Smooth muscle cell (in vitro differentiated cells): ENCODE measurements around the gene NEBL. TPM values are rescaled to one million over a fixed set of nuclear protein-coding genes. Genes with fewer than 3 reads are reported as not detected.

Experiments
- DNase-seq: peaks from one replicate; lab custom pipeline; 2025; ENCODE audit not compliant: unreplicated experiment; lab: John Stamatoyannopoulos, UW
- H2AFZ ChIP-seq: fragments of 200-600 bp; sonication (generic); 2 replicates; pipeline ENCODE4 v1.6.0; 2016; ENCODE audit warnings: antibody characterized with exemption, low read depth, mild to moderate bottlenecking
- H3F3A ChIP-seq: fragments of 200-600 bp; sonication (generic); 2 replicates; pipeline ENCODE4 v1.6.0; 2017; ENCODE audit warnings: antibody characterized with exemption, low read depth
- H3K27ac ChIP-seq: fragments of 200-600 bp; sonication (generic); 2 replicates; pipeline ENCODE4 v1.5.1; 2016; ENCODE audit warnings: low read depth, mild to moderate bottlenecking
- H3K27me3 ChIP-seq: fragments of 200-600 bp; sonication (generic); 2 replicates; pipeline ENCODE4 v1.6.1; 2016; ENCODE audit warnings: low read depth, mild to moderate bottlenecking
- H3K36me3 ChIP-seq: fragments of 200-600 bp; sonication (generic); 2 replicates; pipeline ENCODE4 v1.5.1; 2016; ENCODE audit warnings: low read depth
- H3K4me1 ChIP-seq: fragments of 200-600 bp; sonication (generic); 2 replicates; pipeline ENCODE4 v1.5.1; 2016; ENCODE audit warnings: low read depth
- H3K4me2 ChIP-seq: fragments of 200-600 bp; sonication (generic); 2 replicates; pipeline ENCODE4 v1.6.0; 2016; ENCODE audit warnings: mild to moderate bottlenecking
- H3K4me3 ChIP-seq: fragments of 200-600 bp; sonication (generic); 2 replicates; pipeline ENCODE4 v1.5.1; 2016; ENCODE audit warnings: mild to moderate bottlenecking
- H3K79me2 ChIP-seq: fragments of 200-600 bp; sonication (generic); 2 replicates; pipeline ENCODE4 v1.6.0; 2016; ENCODE audit warnings: low read depth, mild to moderate bottlenecking
- H3K9ac ChIP-seq: fragments of 200-600 bp; sonication (generic); 2 replicates; pipeline ENCODE4 v1.6.0; 2016; ENCODE audit warnings: low read depth
- H3K9me3 ChIP-seq: fragments of 200-600 bp; sonication (generic); replicated peaks from 2 replicates; pipeline ENCODE4 v1.5.1; 2016; ENCODE audit warnings: low read depth
- H4K20me1 ChIP-seq: fragments of 200-600 bp; sonication (generic); 2 replicates; pipeline ENCODE4 v1.6.0; 2016; ENCODE audit warnings: low read depth
- WGBS: methylation state at CpG from one replicate; pipeline ENCODE4 v1.1.7; 2016; ENCODE audit warnings: low lambda C conversion rate; 5-methylcytosine and 5-hydroxymethylcytosine counted together
- polyA plus RNA-seq: library from polyadenylated mRNA; unstranded; fragments of >200 nt; fragmentation: Nextera tagmentation; extraction: Ambion mirVana; gene quantifications from 2 replicates; pipeline ENCODE4 v1.2.1, GENCODE V29; 2016
- total RNA-seq: library from RNA; depleted of rRNA; stranded (reverse); fragments of >200 nt; gene quantifications from 2 replicates; pipeline ENCODE4 v1.2.3, GENCODE V29; 2014
- TF ChIP-seq, protein P1 (sequence below): fragments of 200-600 bp; sonication (generic); IDR thresholded peaks from 2 replicates; pipeline ENCODE4 v1.5.1; 2017; ENCODE audit warnings: borderline replicate concordance, mild to moderate bottlenecking, antibody characterized with exemption; ENCODE audit not compliant: insufficient read depth, poor library complexity, severe bottlenecking

Gene NEBL
- total and polyA plus RNA-seq, 2 experiments from 2014 or later: 1.8 to 12.8 TPM

GRCh38 chr10:20767028-20767427 is 130.1 kb downstream of the NEBL start:
- Histone ChIP-seq H2AFZ (no peak overlapping the region), H3K79me2 (no peaks in the 10 kb centered on the region), H4K20me1 (no peaks in the 10 kb centered on the region), H3K9ac (peak overlapping the region; percentile 21), H3K36me3 (no peaks in the 10 kb centered on the region), H3K4me1 (no peaks in the 10 kb centered on the region), H3K27ac (peak overlapping the region; percentile 57), H3K27me3 (no peaks in the 10 kb centered on the region), H3K4me2 (peak overlapping the region; percentile 15), H3K4me3 (no peak overlapping the region), H3K9me3 (no peaks in the 10 kb centered on the region), H3F3A (no peaks in the 10 kb centered on the region)
- DNase-seq: no peak
- WGBS: 6% methylated on average over 2 of the region's 2 CpGs
- TF ChIP-seq, protein P1, sequence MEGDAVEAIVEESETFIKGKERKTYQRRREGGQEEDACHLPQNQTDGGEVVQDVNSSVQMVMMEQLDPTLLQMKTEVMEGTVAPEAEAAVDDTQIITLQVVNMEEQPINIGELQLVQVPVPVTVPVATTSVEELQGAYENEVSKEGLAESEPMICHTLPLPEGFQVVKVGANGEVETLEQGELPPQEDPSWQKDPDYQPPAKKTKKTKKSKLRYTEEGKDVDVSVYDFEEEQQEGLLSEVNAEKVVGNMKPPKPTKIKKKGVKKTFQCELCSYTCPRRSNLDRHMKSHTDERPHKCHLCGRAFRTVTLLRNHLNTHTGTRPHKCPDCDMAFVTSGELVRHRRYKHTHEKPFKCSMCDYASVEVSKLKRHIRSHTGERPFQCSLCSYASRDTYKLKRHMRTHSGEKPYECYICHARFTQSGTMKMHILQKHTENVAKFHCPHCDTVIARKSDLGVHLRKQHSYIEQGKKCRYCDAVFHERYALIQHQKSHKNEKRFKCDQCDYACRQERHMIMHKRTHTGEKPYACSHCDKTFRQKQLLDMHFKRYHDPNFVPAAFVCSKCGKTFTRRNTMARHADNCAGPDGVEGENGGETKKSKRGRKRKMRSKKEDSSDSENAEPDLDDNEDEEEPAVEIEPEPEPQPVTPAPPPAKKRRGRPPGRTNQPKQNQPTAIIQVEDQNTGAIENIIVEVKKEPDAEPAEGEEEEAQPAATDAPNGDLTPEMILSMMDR: no peak

GRCh38 chr10:20765066-20765465 is 132.0 kb downstream of the NEBL start:
- DNase-seq: no peak
- Histone ChIP-seq H3K27me3 (no peaks in the 10 kb centered on the region), H3K36me3 (no peaks in the 10 kb centered on the region), H3K9me3 (no peaks in the 10 kb centered on the region), H3K4me1 (no peaks in the 10 kb centered on the region), H3F3A (no peaks in the 10 kb centered on the region), H3K4me2 (no peak overlapping the region), H3K27ac (no peak overlapping the region), H3K4me3 (no peak overlapping the region), H4K20me1 (no peaks in the 10 kb centered on the region), H3K9ac (no peak overlapping the region), H3K79me2 (no peaks in the 10 kb centered on the region), H2AFZ (no peak overlapping the region)
- TF ChIP-seq, protein P1: no peak
- 92% methylated on average over 1 of the region's 1 CpG for WGBS

GRCh38 chr10:20760460-20760859 is 136.7 kb downstream of the NEBL start:
- H3K36me3 ChIP-seq: no peaks in the 10 kb centered on the region
- H3K4me3 ChIP-seq: no peak overlapping the region
- no peaks in the 10 kb centered on the region for H3K4me1 ChIP-seq
- H4K20me1 ChIP-seq: no peaks in the 10 kb centered on the region
- no peaks in the 10 kb centered on the region for H3K27me3 ChIP-seq
- no peaks in the 10 kb centered on the region for H3F3A ChIP-seq
- H3K4me2 ChIP-seq: no peak overlapping the region
- H3K79me2 ChIP-seq: no peaks in the 10 kb centered on the region
- no peaks in the 10 kb centered on the region for H3K9me3 ChIP-seq
- no peak overlapping the region for H2AFZ ChIP-seq
- TF ChIP-seq, protein P1: no peak
- 74% methylated on average over 2 of the region's 2 CpGs for WGBS
- no peak overlapping the region for H3K27ac ChIP-seq
- H3K9ac ChIP-seq: no peak overlapping the region
- no peak for DNase-seq

DNA sequence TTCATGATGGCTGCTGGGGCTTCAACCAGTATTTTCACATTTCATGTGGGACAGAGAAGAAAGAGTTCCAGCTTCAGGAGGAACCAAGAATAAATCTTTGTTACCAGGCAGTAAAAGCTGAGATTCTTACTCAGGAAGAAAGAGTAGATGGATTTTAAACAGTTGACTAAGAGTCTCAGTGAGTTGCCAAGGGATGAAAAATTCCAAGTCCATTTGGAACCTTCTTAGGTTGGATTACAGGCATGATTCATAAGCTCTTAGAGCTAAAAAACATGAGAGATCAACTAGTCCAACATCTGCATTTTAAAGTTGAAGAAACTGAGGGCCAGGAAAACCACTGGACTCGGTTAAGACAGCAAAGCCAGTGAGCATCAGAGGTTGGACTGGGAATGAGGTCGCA is 148.6 kb downstream of the NEBL start:
- Histone ChIP-seq H2AFZ (no peak overlapping the region), H3K79me2 (no peaks in the 10 kb centered on the region), H3K9ac (no peak overlapping the region), H3K36me3 (no peaks in the 10 kb centered on the region), H3K27me3 (no peaks in the 10 kb centered on the region), H4K20me1 (no peaks in the 10 kb centered on the region), H3K27ac (no peak overlapping the region), H3K9me3 (no peaks in the 10 kb centered on the region), H3K4me2 (no peak overlapping the region), H3F3A (no peaks in the 10 kb centered on the region), H3K4me3 (no peak overlapping the region), H3K4me1 (no peaks in the 10 kb centered on the region)
- no peak for DNase-seq
- TF ChIP-seq, protein P1: no peak
- WGBS: 94% methylated on average over 2 of the region's 2 CpGs
